Heart left ventricle (tissue), 13 donors: Measurements from ENCODE around the gene PIGN.

ENCODE experiments used
- CTCF ChIP-seq, 12 donors: fragments of 200-600 bp; sonication (generic) in 4 of 12; IDR thresholded peaks; one replicate each; pipeline versions ENCODE4 v1.5.0 to v1.8.0; 2018 to 2022; ENCODE audit warnings: antibody characterized with exemption in 12 of 12, mild to moderate bottlenecking in 5 of 12
- POLR2A ChIP-seq, 2 donors: fragments of 450-650 bp; IDR thresholded peaks; one replicate each; pipeline ENCODE4 v1.6.1; 2017; ENCODE audit warnings: antibody characterized with exemption in 2 of 2, mild to moderate bottlenecking in 2 of 2, moderate library complexity in 2 of 2
- donor health status: ischemic (EF 13 %, LVEDD 7.1; RV severe dilation, severe dysfunction).
- donor health status: DM: no; HTN: yes; CAD: no.
- donor health status: DM: no; HTN: no; CAD: no.
- donor health status: ischemic (EF 25% LVEDD 6.9; RV normal size, moderate dysfunction).
- donor health status: ischemic (EF 25% LVEDD 5.7; RV mildly dilated, moderate dysfunction).
- donor health status: ischemic (EF 35%, LVEDD 5.7; RV mildly dilated, moderate dysfunction).
- donor health status: nonischemic (EF 11% LVEDD 7.7; RV severe dilation, severe dysfunction).
- donor health status: DM: yes; HTN: yes; CAD: no.
- donor health status: PGD.
- donor health status: ischemic (EF 29% LVEDD 5.4; RV normal size, mild dysfunction).
- donor health status: nonischemic (EF 23%, LVEDD 6.1; RV moderate dilation, normal function).

DNA sequence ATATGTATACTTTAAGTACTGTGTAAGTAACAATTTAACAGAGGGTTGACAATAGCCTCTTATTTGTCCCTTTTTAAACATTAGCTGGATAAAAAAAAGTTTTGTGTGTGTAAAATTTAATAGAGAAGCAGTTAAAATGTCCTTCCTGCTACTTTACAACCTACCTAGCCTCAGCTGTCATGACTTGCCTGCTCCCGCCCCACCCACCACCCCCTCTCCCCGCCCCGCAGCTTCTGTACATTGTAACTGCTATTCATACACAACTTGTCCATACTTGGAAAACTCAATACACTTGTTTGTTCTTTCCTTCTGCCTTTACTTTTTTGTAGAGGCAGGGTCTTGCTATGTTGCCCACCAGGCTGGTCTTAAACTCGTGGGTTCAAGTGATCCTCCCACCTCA, 19.7 kb upstream of the PIGN start:
- no peak for TF ChIP-seq POLR2A (IDR thresholded peaks at IDR 0.05)
- TF ChIP-seq CTCF (IDR thresholded peaks at IDR 0.05): no peak
